CD4-positive, alpha-beta T cell treated with Interleukin-1 beta for 1 hour (primary cell): ENCODE data around the gene SPANXN4.

Experiments
- DNase-seq, 2 donors: peaks; one replicate each; pipeline ENCODE4 v3.0.0-alpha.2; 2020 to 2022

The SPANXN4 gene, protein sequence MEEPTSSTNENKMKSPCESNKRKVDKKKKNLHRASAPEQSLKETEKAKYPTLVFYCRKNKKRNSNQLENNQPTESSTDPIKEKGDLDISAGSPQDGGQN

GRCh38 chrX:143025628-143026027 is at the start of gene SPANXN4:
Gene SPANXN4 (plus strand): TSS chrX:143025928. CDS start chrX:143026015, 87 bp downstream.
- DNase-seq: no peak

DNA sequence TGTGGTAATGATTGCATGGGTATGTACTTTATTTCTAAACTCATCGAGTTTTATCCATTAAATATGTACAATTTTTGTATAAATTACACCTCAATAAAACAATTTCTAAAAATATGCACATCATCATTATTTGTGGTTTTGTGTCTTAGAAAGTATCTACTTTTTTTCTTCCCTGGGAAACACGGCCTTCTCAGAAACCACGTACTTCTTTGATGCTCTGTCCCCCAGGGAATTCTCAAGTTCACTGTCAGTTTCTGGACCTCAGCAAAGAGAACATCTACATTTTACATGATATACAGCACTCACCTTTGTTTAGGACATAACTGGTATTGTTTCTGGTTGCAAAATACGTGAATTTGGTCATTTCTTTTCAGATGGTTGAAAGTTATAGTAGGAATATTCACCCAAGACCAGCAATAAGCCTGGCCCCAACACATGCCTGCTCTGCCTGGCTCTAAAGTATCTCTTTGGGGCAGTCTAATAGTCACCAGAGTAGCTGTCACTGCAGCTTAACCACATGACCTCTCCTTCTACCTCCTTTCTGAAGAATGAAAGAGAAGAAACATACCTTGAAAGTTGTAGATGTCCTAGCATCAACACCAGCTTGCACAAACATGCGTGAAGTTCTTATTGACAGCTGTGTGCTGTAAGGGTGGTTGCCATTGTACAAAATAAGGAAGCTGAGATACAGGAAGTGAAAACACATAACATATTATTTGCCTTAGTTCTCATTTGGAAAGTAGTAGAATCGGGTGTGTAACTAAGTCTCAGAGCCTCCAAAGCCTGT is 48.4 kb upstream of the SPANXN4 start:
- no peak for DNase-seq

GRCh38 chrX:142978130-142978684 is 47.5 kb upstream of the SPANXN4 start:
- no peak for DNase-seq

DNA sequence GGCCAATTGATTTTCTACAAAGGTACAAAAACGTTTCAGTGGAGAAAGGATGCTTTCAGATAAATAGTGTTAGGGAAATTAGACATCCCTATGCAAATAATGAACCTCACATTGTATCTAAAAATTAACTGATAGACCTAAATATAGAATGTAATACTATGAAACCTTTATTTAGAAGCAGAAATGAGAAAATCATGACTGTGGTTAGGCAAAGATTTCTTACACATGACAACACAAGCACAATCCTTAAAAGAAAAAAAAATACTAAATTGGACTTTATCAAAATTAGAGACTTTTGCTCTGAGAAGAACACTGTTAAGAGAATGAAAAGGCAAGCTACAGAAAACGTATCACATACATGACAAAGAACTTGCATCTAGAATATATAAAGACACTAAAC is 43.0 kb upstream of the SPANXN4 start:
- no peak for DNase-seq

- no peak for DNase-seq
Observed at GRCh38 chrX:142994988-142995387, 30.7 kb upstream of the SPANXN4 start.

DNA sequence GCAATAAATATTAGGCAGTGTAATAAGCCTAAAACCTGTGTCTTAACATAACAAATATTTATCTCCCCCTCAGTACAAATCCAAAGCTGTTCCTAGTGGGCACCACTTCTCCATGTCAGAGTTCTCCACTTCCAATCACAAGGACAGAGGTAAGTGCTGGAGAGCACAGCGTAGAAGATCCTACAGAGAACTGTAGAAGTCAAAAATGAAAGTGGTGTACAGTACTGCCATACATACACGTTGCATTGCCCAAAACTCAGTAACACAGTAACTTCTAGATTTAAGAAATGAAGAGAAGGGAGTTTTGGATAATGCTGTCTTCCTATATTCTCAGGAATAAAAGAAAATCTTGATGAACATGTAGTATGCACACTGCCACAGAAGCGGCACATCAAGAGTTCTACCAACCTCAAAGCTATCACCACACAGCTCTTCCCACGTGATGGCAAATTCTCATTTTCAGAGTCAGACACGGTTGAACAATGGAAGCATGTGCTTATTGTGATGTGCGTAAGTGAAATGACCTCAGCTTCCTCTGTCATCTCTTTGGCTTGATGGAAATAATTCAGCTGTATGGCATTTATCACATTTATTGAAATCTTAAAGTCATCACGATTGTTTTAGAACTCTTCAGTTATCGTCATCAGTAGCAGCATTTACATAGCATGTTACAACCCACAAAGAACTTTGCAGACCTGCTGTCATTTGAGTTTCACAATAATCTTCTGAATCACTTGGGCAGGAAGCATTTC is 27.1 kb upstream of the SPANXN4 start:
- DNase-seq: no peak

DNA sequence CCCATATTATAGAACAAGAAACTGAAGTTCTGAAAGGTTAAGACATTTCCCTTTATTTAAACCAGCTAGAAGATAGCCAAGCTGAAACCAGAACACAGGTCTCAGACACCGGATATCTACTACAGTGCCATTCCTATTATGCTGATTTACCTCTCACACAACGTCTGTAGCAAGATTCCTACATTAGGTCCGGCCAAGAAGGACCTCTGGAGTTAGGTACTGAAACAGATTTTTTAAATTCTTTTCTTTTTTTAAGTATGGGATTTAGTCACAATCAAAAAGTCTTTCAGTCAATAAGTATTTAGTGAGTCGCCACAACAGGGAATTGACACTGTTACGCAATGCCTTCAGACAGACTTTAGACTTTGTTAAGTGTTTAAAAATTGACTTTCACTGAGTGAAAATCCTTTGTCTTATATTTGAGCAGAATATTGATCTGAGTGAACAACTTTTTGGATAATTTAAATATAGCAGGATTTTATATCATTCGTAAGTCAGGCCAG is 26.5 kb upstream of the SPANXN4 start:
- no peak for DNase-seq

- DNase-seq: no peak
Observed at GRCh38 chrX:143002206-143002605, 23.5 kb upstream of the SPANXN4 start.

- no peak for DNase-seq
Observed at GRCh38 chrX:143017272-143017671, 8.5 kb upstream of the SPANXN4 start.

- no peak for DNase-seq
Observed at GRCh38 chrX:143027275-143027674, 1.5 kb downstream of the SPANXN4 start.

DNA sequence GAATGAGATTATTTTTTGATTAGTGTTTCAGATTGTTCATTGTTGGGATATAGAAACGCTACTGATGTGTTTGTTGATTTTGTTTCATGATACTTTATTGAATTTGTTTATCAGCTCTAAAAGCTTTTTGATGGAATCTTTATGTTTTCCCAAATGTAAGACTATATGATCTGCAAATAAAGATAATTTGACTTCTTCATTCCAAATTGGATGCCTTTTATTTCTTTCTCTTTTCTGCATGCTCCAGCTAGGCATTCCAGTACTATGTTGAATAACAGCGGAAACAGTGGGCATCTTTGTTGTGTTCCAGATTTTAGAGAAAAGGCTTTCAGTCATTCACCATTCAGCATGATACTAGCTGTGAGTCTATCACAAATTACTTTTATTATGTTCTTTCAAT is 21.8 kb downstream of the SPANXN4 start:
- DNase-seq: no peak

DNA sequence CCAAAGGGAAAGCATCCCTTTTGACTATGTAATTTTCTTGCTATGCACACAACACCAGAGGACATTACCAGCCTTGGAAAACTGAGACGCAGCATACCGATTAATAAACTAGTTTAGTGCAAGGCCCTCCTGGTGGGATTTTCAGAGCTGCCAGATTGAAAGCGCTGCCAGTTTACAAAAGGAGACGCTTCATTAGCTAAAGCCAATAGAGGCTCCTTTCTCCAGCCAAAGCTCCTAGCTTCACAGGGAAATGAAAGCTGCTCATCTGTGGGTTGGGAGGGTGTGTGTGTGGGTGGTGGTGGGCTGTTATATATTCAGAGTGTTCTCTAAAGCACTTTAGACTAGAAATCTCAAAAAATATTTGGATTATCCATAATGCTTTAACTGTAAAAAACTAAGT is 32.4 kb downstream of the SPANXN4 start:
- no peak for DNase-seq

GRCh38 chrX:143081231-143081630 is 55.5 kb downstream of the SPANXN4 start:
- no peak for DNase-seq

DNA sequence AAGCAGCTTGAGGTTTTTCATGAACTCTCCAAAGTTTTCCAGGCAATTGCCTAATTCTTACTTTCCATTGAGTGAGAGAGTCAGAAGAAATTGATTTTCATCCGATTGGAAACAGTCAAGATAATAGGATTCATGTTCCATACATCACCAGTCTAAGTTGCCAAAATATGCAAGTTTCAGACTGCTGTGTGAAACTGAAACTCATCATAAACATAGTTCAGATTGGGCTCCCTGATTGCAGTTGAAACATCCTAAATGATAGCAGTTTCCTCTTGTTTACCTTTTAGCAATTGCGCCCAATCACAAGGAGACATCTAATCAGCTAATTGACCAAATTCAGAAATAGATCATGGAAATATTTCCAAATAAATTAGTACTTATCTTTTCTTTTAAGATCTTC is 56.8 kb downstream of the SPANXN4 start:
- no peak for DNase-seq
